ENCODE data around the gene TRRAP.

- TF ChIP-seq, protein P1, sequence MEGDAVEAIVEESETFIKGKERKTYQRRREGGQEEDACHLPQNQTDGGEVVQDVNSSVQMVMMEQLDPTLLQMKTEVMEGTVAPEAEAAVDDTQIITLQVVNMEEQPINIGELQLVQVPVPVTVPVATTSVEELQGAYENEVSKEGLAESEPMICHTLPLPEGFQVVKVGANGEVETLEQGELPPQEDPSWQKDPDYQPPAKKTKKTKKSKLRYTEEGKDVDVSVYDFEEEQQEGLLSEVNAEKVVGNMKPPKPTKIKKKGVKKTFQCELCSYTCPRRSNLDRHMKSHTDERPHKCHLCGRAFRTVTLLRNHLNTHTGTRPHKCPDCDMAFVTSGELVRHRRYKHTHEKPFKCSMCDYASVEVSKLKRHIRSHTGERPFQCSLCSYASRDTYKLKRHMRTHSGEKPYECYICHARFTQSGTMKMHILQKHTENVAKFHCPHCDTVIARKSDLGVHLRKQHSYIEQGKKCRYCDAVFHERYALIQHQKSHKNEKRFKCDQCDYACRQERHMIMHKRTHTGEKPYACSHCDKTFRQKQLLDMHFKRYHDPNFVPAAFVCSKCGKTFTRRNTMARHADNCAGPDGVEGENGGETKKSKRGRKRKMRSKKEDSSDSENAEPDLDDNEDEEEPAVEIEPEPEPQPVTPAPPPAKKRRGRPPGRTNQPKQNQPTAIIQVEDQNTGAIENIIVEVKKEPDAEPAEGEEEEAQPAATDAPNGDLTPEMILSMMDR (IDR thresholded peaks at IDR 0.05), result no peak
- no peak for TF ChIP-seq POLR2AphosphoS5 (IDR thresholded peaks at IDR 0.05)
- TF ChIP-seq POLR2A (IDR thresholded peaks at IDR 0.05), result no peak
- TF ChIP-seq EP300 (IDR thresholded peaks at IDR 0.05), result no peak
Observed at GRCh38 chr7:99019523-99020412, 141.4 kb downstream of the TRRAP start.
